Thyroid gland (tissue), 4 donors: ENCODE results near the gene FBLN5. TPM values are rescaled to one million over a fixed set of nuclear protein-coding genes. Genes with fewer than 3 reads are reported as not detected.

Source experiments
- DNase-seq, 2 donors: peaks; one replicate each; pipeline ENCODE4 v3.0.0-alpha.2; 2019
- H3K27ac ChIP-seq, 3 donors: fragments of 200-600 bp; sonication (generic); 1 replicate in 2 of 3; 2 replicates in 1 of 3; pipeline ENCODE4 v1.5.1; 2016 to 2019; ENCODE audit warnings: mild to moderate bottlenecking in 1 of 3, moderate library complexity in 1 of 3
- H3K27me3 ChIP-seq: fragments of 200-600 bp; sonication (generic); one replicate; pipeline ENCODE4 v1.5.1; 2019
- H3K36me3 ChIP-seq, 2 donors: fragments of 200-600 bp; sonication (generic); one replicate each; pipeline ENCODE4 v1.5.1; 2016 to 2019
- H3K4me1 ChIP-seq, 2 donors: fragments of 200-600 bp; sonication (generic); one replicate each; pipeline ENCODE4 v1.5.1; 2017 to 2019
- H3K4me3 ChIP-seq, 3 donors: fragments of 200-600 bp; sonication (generic); replicated peaks in 1 of 3; 1 replicate in 2 of 3; 2 replicates in 1 of 3; pipeline ENCODE4 v1.5.1; 2016; ENCODE audit warnings: mild to moderate bottlenecking in 1 of 3
- H3K9me3 ChIP-seq: fragments of 200-600 bp; sonication (generic); one replicate; pipeline ENCODE4 v1.5.1; 2017
- CTCF ChIP-seq, 6 experiments: fragments of 200-600 bp in 3 of 6; fragments of 450-650 bp in 3 of 6; sonication (generic) in 3 of 6; IDR thresholded peaks; one replicate each; pipeline ENCODE4 v1.5.1; 2016 to 2019; ENCODE audit warnings: antibody characterized with exemption in 6 of 6, mild to moderate bottlenecking in 2 of 6, inconsistent platforms in 1 of 6, moderate library complexity in 1 of 6
- POLR2A ChIP-seq, 2 donors: fragments of 450-650 bp; IDR thresholded peaks; one replicate each; pipeline ENCODE4 v1.6.1; 2017; ENCODE audit warnings: antibody characterized with exemption in 2 of 2, mild to moderate bottlenecking in 2 of 2, moderate library complexity in 1 of 2
- WGBS, 2 donors: methylation state at CpG; one replicate each; pipeline ENCODE4 v1.1.5; 2017; 5-methylcytosine and 5-hydroxymethylcytosine counted together
- intact Hi-C: fragments of 100-400 bp; cut with DNase I; formaldehyde crosslinking; loops from one replicate; pipeline ENCODE4 v1.15.1; 2023
- total RNA-seq, 4 donors: library from RNA; depleted of rRNA; stranded (reverse); fragments of >200 nt; gene quantifications; one replicate each; pipeline ENCODE4 v1.2.3, GENCODE V29; 2016

The FBLN5 gene
- total RNA-seq, 4 donors from 2014 or later, result 71.5 to 110 (median 86.4) TPM

- Histone ChIP-seq H3K36me3 (no peaks in the 10 kb centered on the region), H3K27ac (no peak overlapping the region), H3K9me3 (no peaks in the 10 kb centered on the region), H3K4me1 (peaks cover 0 to 10% of the 10 kb centered on the region in 2 donors), H3K4me3 (no peak overlapping the region), H3K27me3 (no peaks in the 10 kb centered on the region)
- intact Hi-C loops, result no loop called here
- 43 to 67% methylated on average over 2 of the region's 2 CpGs for WGBS, 2 donors
- DNase-seq, result no peak
- no peak for TF ChIP-seq CTCF (IDR thresholded peaks at IDR 0.05)
- TF ChIP-seq POLR2A (IDR thresholded peaks at IDR 0.05), result no peak
Measured at GRCh38 chr14:91903070-91903469, 44.4 kb downstream of the FBLN5 start.

- intact Hi-C loops, result no loop called here
- 88 to 89% methylated on average over 3 of the region's 3 CpGs for WGBS, 2 donors
- Histone ChIP-seq H3K9me3 (no peaks in the 10 kb centered on the region), H3K27ac (no peak overlapping the region), H3K4me3 (no peak overlapping the region), H3K4me1 (peaks cover 4 to 12% of the 10 kb centered on the region in 2 donors), H3K27me3 (no peaks in the 10 kb centered on the region), H3K36me3 (no peaks in the 10 kb centered on the region)
- no peak for DNase-seq
- no peak for TF ChIP-seq CTCF (IDR thresholded peaks at IDR 0.05)
- TF ChIP-seq POLR2A (IDR thresholded peaks at IDR 0.05), result no peak
Measured at GRCh38 chr14:91902336-91902735, 45.2 kb downstream of the FBLN5 start.

- TF ChIP-seq CTCF (IDR thresholded peaks at IDR 0.05) (no peak), POLR2A (IDR thresholded peaks at IDR 0.05) (no peak)
- no peak overlapping the region for H3K4me3 ChIP-seq
- H3K27ac ChIP-seq, result peak overlapping the region in 1 of 3 donors; percentile 58
- H3K9me3 ChIP-seq, result no peaks in the 10 kb centered on the region
- H3K4me1 ChIP-seq, result peaks cover 7 to 12% of the 10 kb centered on the region in 2 donors
- 85 to 87% methylated on average over 9 of the region's 9 CpGs for WGBS, 2 donors
- no peaks in the 10 kb centered on the region for H3K36me3 ChIP-seq
- no peaks in the 10 kb centered on the region for H3K27me3 ChIP-seq
- no peak for DNase-seq
- intact Hi-C loops, result no loop called here
Measured at GRCh38 chr14:91901449-91902226, 45.9 kb downstream of the FBLN5 start.

GRCh38 chr14:91899806-91900205 is 47.7 kb downstream of the FBLN5 start:
- H3K27ac ChIP-seq, result no peak overlapping the region
- DNase-seq, result no peak
- TF ChIP-seq CTCF (IDR thresholded peaks at IDR 0.05) (no peak), POLR2A (IDR thresholded peaks at IDR 0.05) (no peak)
- H3K4me1 ChIP-seq, result peaks cover 7 to 12% of the 10 kb centered on the region in 2 donors
- H3K9me3 ChIP-seq, result no peaks in the 10 kb centered on the region
- H3K4me3 ChIP-seq, result no peak overlapping the region
- intact Hi-C loops, result no loop called here
- 69 to 76% methylated on average over 4 of the region's 4 CpGs for WGBS, 2 donors
- H3K27me3 ChIP-seq, result no peaks in the 10 kb centered on the region
- no peaks in the 10 kb centered on the region for H3K36me3 ChIP-seq

GRCh38 chr14:91899213-91899612 is 48.3 kb downstream of the FBLN5 start:
- no peaks in the 10 kb centered on the region for H3K36me3 ChIP-seq
- intact Hi-C loops, result no loop called here
- DNase-seq, result no peak
- TF ChIP-seq CTCF (IDR thresholded peaks at IDR 0.05), result no peak
- no peak for TF ChIP-seq POLR2A (IDR thresholded peaks at IDR 0.05)
- H3K27me3 ChIP-seq, result no peaks in the 10 kb centered on the region
- H3K4me3 ChIP-seq, result no peak overlapping the region
- 97% methylated on average over 3 of the region's 4 CpGs; no CpG with 5 or more reads in 1 of the 2 donors for WGBS, 2 donors
- peaks cover 7 to 12% of the 10 kb centered on the region in 2 donors for H3K4me1 ChIP-seq
- no peak overlapping the region for H3K27ac ChIP-seq
- H3K9me3 ChIP-seq, result no peaks in the 10 kb centered on the region
